HFFc6 (cell line): ENCODE results near the gene FHIT. TPM values are rescaled to one million over a fixed set of nuclear protein-coding genes. Genes with fewer than 3 reads are reported as not detected.

Experiments used
- DNase-seq: peaks from one replicate; pipeline ENCODE4 v3.0.0-alpha.2; 2018
- H3K27ac Mint-ChIP-seq: 2 replicates; pipeline ENCODE4 v1.8.0; 2020; ENCODE audit warnings: mild to moderate bottlenecking, mixed read lengths
- H3K27me3 Mint-ChIP-seq: 2 replicates; pipeline ENCODE4 v1.8.0; 2021; ENCODE audit warnings: mild to moderate bottlenecking, moderate library complexity, mixed read lengths; ENCODE audit not compliant: insufficient read depth
- H3K36me3 Mint-ChIP-seq: 2 replicates; pipeline ENCODE4 v1.8.0; 2021; ENCODE audit warnings: low read depth, mixed read lengths
- H3K4me1 Mint-ChIP-seq: 2 replicates; pipeline ENCODE4 v1.8.0; 2020; ENCODE audit warnings: low read depth, mixed read lengths
- H3K4me3 Mint-ChIP-seq: 2 replicates; pipeline ENCODE4 v1.8.0; 2020; ENCODE audit warnings: mild to moderate bottlenecking, moderate library complexity, mixed read lengths
- H3K9me3 Mint-ChIP-seq: 2 replicates; pipeline ENCODE4 v1.8.0; 2020; ENCODE audit warnings: mild to moderate bottlenecking, mixed read lengths
- CTCF ChIP-seq: fragments of 200-600 bp; sonication (generic); IDR thresholded peaks from 2 replicates; pipeline ENCODE4 v1.5.0; 2021; ENCODE audit warnings: antibody characterized with exemption, mild to moderate bottlenecking
- total RNA-seq, 6 experiments: library from RNA; stranded (reverse); fragmentation: NEBNext Ultra II Directional; extraction: Animal tissue kit (Norgen Biotek cat#: 25700); gene quantifications; 2 replicates in 1 of 6; 3 replicates in 5 of 6; pipeline ENCODE4 v1.2.3, GENCODE V29; 2021

FHIT gene
- total RNA-seq, 6 experiments from 2014 or later: 0.33 to 0.38 TPM; not detected in 4

GRCh38 chr3:60657972-60658371 is 593.3 kb downstream of the FHIT start:
- DNase-seq: no peak
- no peaks in the 10 kb centered on the region for H3K4me1 Mint-ChIP-seq
- no peak for TF ChIP-seq CTCF
- no peaks in the 10 kb centered on the region for H3K36me3 Mint-ChIP-seq
- no peak overlapping the region for H3K4me3 Mint-ChIP-seq
- H3K9me3 Mint-ChIP-seq: peaks cover 5% of the 10 kb centered on the region; the same call in 1 of the 2 replicates
- H3K27me3 Mint-ChIP-seq: peaks cover 1% of the 10 kb centered on the region; the same call in 1 of the 2 replicates
- H3K27ac Mint-ChIP-seq: no peak overlapping the region

DNA sequence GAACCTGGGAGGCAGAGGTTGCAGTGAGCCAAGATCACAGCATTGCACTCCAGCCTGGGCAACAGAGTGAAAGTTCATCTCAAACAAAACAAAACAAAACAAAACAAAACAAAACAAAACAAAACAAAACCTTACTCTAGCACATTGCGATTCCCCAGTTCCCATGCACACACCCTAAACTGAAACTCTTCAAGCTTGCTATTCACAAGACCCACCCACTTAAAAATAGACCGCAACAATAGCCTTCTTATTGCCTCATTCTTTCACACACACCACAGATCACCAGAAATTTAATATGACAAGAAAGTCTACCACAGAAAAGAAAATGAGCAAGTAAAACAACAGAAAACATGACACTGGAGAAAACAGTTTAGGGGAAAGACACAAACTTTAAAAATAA is 598.4 kb downstream of the FHIT start:
- no peaks in the 10 kb centered on the region for H3K4me1 Mint-ChIP-seq
- H3K27ac Mint-ChIP-seq: no peak overlapping the region
- no peak for DNase-seq
- H3K4me3 Mint-ChIP-seq: no peak overlapping the region
- no peak for TF ChIP-seq CTCF
- no peaks in the 10 kb centered on the region for H3K36me3 Mint-ChIP-seq
- H3K27me3 Mint-ChIP-seq: no peaks in the 10 kb centered on the region; the same call in 1 of the 2 replicates
- H3K9me3 Mint-ChIP-seq: no peaks in the 10 kb centered on the region

GRCh38 chr3:60651799-60652198 is 599.5 kb downstream of the FHIT start:
- Mint-ChIP-seq H3K27me3 (no peaks in the 10 kb centered on the region; the same call in 1 of the 2 replicates), H3K9me3 (no peaks in the 10 kb centered on the region), H3K36me3 (no peaks in the 10 kb centered on the region), H3K4me3 (no peak overlapping the region), H3K27ac (no peak overlapping the region), H3K4me1 (no peaks in the 10 kb centered on the region)
- no peak for TF ChIP-seq CTCF
- no peak for DNase-seq

- Mint-ChIP-seq H3K4me3 (no peak overlapping the region), H3K9me3 (no peaks in the 10 kb centered on the region), H3K4me1 (no peaks in the 10 kb centered on the region), H3K27ac (no peak overlapping the region), H3K36me3 (no peaks in the 10 kb centered on the region), H3K27me3 (peaks cover under 1% of the 10 kb centered on the region; the same call in 1 of the 2 replicates)
- no peak for TF ChIP-seq CTCF
- no peak for DNase-seq
Measured at GRCh38 chr3:60650171-60650570, 601.1 kb downstream of the FHIT start.

GRCh38 chr3:60645801-60646200 is 605.5 kb downstream of the FHIT start:
- 0 out of 2 replicates have a peak, but pooled peaks cover 3% of the 10 kb centered on the region for H3K27me3 Mint-ChIP-seq
- no peaks in the 10 kb centered on the region for H3K36me3 Mint-ChIP-seq
- DNase-seq: no peak
- TF ChIP-seq CTCF: no peak
- no peaks in the 10 kb centered on the region for H3K4me1 Mint-ChIP-seq
- no peak overlapping the region for H3K27ac Mint-ChIP-seq
- H3K9me3 Mint-ChIP-seq: no peaks in the 10 kb centered on the region; the same call in 1 of the 2 replicates
- H3K4me3 Mint-ChIP-seq: no peak overlapping the region

- Mint-ChIP-seq H3K4me3 (no peak overlapping the region), H3K4me1 (no peaks in the 10 kb centered on the region), H3K9me3 (no peaks in the 10 kb centered on the region; the same call in 1 of the 2 replicates), H3K27ac (no peak overlapping the region), H3K27me3 (peaks cover 4% of the 10 kb centered on the region; the same call in 1 of the 2 replicates), H3K36me3 (no peaks in the 10 kb centered on the region)
- TF ChIP-seq CTCF: no peak
- no peak for DNase-seq
Measured at GRCh38 chr3:60643831-60644230, 607.4 kb downstream of the FHIT start.
